Stimulated activated CD4-positive, alpha-beta T cell treated with anti-CD3 and anti-CD28 coated beads, TNF-alpha, amount 100 ng/mL, for 4 hours (primary cell): ENCODE data around the gene MEIOSIN.
"Not testable (repeated sequence)": the region's sequence is repeated elsewhere in the genome, so short reads cannot be mapped to it uniquely, and the experiment has no call there.

ENCODE experiments used
- DNase-seq, 3 experiments: peaks; one replicate each; pipeline ENCODE4 v3.0.0-alpha.2; 2020; ENCODE audit warnings: low read depth in 3 of 3

Gene MEIOSIN

GRCh38 chr19:45733160-45733810 is at the start of gene MEIOSIN:
Gene MEIOSIN (plus strand): TSS chr19:45733439. CDS start chr19:45735377, 1,938 bp downstream.
- no peak for DNase-seq

DNA sequence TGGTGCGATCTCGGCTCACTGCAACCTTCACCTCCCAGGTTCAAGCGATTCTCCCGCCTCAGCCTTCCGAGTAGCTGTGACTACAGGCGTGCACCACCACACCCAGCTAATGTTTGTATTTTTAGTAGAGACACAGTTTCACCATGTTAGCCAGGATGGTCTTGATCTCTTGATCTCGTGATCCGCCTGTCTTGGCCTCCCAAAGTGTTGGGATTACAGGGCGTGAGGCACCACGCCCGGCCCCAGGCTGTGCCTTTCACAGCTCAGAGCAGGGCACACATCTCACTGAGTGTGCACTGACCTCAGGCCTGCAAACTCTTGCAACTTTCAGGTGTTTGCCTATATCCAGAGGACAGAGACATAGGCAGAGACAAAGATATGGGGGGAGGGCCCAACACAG is 48.2 kb upstream of the MEIOSIN start:
- DNase-seq, result not testable (repeated sequence)

GRCh38 chr19:45687599-45687998 is 45.6 kb upstream of the MEIOSIN start:
- no peak for DNase-seq

DNA sequence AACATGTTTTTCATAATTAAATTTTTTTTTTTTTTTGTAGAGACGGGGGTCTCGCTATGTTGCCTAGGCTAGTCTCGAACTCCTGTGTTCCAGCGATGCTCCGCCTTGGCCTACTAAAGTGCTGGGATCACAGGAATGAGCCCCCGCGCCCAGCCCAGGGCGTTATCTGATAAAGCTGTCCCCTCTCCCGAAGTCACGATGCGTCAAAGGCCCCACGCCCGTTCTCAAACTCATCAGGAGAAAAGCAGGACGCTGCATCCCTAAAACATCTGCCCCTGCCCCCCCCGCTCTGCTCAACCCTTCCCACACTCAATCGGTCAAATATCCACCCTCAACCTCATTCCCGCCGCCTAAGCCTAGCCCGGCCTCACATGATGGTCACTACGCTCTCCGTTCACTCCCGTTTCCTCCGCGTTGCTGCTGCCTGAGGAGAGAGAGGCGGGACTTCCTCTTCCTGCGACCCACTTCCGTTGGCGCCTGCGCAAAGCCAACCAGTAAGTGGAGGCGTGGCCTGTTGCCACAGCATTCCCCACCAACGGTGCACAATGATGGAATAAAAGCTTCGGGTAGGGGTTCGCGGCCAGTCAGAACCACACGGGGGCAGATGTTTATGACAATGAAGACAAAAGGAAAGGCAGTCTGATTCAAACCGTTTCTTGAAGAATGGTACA is 41.6 kb upstream of the MEIOSIN start, which contains the start of gene SNRPD2:
Gene SNRPD2 (minus strand): TSS at position 438 of the 671 bp plus-strand sequence. CDS start 65 bp downstream, at position 373.
- DNase-seq, result peak; percentile 77 to 87 (median 86)

DNA sequence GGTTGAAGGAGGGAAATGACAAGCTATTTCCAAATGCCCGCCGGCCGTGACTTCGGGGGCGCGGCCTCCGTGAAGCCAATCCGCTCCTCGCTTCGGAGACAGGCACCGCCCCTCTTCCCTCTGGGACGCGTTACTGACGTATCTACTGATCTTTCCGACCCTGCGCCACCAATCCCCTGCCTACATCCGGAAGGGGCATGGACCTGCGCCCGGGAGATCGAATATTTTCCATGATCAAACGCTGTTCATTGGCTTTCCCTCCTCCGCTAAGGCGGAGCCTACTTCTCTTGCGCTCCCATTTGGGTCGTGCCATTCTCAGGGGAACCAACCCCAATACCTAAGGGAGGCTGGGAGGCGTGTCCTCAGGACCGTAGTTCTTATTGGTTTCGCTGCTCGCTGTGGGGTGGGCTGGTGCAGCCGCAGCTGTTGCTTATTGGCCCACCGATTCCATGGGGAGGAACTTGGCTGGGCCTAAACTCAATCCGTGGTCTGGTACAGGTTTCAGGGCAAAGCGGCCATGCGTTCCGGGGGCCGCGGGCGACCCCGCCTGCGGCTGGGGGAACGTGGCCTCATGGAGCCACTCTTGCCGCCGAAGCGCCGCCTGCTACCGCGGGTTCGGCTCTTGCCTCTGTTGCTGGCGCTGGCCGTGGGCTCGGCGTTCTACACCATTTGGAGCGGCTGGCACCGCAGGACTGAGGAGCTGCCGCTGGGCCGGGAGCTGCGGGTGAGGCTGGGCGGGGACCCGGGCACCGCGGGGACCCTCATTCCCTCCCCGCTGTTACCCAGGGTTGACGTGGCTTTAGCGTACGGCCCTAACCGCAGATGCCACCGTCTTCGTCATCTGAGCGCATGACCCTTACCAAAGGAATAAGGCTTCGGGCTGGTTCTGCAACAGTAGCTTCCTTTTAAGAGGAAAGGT is 40.8 kb upstream of the MEIOSIN start, which contains the start of gene QPCTL:
Gene QPCTL (plus strand): TSS at position 480 of the 919 bp plus-strand sequence. CDS start 38 bp downstream, at position 518.
- DNase-seq, result peak; percentile 83 to 93 (median 93)

DNA sequence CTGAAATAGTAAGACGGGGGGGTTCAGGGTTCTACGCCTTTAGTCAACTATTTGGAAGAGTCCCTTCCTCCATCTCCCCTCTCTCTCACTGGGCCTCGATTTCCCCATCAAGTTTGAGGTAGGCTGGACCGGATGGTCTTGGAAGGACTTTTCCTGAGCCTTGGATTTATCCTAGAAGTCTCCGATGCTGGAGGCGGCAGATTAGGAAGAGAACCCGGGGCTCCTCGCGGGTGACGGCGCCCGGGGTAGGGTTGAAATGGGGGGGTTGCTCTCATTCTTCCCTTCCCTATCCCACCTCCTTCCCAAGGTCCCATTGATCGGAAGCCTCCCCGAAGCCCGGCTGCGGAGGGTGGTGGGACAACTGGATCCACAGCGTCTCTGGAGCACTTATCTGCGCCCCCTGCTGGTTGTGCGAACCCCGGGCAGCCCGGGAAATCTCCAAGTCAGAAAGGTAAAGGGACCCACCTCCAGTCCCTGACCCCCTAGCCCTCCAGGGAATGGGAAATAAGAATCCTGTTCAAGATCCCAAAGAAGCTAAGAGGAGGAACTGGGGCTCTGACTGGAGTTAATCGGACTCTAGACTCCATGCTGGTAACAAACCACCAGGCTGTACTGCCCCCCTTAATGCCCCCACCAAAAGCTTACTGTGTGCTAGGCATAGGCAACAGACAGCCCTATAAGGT is 40.0 kb upstream of the MEIOSIN start:
- peak; percentile 59 to 66 (median 63) for DNase-seq

GRCh38 chr19:45701676-45702075 is 31.6 kb upstream of the MEIOSIN start:
- no peak for DNase-seq

DNA sequence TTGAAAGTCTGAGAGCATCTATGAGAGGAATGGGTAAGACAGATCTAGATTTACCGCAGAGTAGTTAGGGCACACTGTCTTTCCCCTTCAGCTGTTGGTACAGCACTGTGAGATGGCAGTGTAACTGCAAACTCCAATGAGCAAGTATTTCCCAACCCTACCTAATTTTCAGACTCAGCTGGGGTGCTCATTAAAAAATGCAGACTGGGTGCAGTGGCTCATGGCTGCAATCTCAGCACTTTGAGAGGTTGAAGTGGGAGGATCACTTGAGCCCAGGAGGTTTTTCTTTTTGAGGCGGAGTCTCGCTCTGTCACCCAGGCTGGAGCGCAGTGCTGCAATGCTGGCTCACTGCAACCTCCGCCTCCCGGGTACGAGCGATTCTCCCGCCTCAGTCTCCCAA is 28.1 kb upstream of the MEIOSIN start:
- DNase-seq, result no peak

DNA sequence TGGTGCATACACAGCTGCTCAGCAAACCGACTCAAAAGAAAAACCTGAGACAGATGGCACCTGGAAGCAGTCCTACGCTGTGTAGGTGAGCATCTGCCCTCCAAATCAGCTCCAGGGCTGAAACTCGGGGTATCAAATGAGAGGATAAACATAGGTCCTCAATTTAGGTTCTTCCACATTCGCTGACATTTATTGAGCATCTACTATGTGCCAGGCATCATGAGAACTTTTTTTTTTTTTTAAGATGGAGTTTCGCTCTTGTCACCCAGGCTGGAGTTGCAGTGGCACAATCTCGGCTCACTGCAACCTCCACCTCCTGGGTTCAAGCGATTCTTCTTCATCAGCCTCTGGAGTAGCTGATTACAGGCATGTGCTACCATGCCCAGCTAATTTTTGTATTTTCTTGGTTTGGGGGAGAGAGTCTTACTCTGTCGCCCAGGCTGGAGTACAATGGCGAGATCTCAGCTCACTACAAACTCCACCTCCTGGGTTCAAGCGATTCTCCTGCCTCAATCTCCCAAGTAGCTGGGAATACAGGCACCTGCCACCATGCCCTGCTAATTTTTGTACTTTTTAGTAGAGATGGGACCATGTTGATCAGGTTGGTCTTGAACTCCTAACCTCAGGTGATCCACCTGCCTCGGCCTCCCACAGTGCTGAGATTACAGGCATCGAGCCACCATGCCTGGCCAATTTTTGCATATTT is 27.4 kb upstream of the MEIOSIN start:
- DNase-seq, result no peak

DNA sequence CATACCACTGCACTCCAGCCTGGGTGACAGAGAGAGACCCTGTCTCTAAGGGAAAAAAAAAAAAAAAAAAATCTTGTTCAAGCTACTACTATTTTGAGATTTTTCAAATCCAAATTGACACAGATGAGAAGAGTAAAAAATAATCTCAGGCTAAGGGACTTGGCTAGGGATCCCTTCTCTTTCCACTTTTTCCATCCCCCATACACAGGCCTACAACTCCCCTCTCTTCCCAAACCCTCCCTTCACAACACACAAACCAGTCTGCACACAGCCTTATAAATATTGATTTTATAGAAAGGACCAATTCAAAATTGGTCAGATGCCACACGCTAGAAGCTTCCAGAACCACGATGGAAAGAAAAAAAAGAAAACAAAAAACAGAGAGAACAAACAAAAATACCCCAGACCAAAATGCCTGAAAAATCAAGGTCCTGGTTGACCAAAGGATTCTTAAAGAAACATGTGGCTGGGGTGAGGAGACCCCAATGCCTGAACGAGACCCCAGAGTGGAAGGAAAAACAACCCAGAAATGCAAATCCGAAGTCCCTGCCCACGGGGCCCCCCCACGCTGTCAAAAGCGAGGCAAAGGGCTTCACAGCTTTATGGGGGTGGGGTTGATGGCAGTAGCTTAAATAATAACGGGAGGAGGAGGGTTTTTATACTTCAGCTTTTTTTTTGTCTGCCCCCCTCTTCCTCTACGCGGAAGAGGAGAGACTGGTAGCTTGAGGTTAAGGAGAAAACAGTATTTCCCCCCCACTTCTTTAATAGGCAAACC is 22.7 kb upstream of the MEIOSIN start:
- no peak for DNase-seq

DNA sequence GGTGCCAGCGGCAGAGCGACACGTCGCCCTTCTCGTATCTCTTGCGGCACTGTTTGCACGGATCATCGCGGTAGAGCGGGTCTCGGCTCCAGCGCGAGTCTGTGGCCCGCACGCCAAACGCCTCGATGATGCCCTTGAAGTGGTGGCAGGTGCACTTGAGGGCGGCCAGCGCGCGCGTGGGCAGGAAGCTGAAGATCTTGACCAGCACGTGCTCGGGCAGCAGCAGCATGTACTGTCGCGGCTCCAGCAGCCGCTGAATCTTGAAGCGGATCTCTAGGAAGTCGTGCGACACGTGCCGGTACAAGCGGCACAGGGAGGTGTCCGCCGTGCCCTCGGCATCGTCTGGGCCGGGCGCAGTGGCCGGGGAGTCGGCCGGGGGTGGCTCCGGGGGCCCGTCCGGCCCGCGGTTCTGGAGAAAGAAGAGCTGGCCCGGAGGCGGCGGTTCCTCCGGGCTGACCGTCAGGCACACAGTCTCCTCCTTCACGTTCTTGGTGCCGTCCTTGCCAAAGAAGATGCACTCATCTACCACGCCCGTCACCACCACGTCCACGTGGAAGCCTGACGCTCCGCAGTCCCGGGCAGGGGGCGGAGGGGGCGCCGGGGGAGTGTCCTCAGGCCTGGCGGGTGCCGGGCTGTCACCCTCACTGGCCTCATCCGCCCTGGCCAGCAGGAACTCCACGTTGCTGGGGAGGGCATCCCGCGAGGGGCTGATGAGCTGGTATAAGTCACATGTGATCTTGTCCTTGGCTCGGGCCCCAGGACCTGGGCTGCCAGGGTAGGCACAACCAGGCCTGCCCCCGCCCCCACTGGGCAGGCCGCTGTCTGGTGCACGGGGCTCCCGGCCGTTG is 21.2 kb upstream of the MEIOSIN start:
- DNase-seq, result no peak

GRCh38 chr19:45712699-45713067 is 20.6 kb upstream of the MEIOSIN start:
- DNase-seq, result no peak

- no peak for DNase-seq
Measured at GRCh38 chr19:45713141-45713540, 20.1 kb upstream of the MEIOSIN start.

DNA sequence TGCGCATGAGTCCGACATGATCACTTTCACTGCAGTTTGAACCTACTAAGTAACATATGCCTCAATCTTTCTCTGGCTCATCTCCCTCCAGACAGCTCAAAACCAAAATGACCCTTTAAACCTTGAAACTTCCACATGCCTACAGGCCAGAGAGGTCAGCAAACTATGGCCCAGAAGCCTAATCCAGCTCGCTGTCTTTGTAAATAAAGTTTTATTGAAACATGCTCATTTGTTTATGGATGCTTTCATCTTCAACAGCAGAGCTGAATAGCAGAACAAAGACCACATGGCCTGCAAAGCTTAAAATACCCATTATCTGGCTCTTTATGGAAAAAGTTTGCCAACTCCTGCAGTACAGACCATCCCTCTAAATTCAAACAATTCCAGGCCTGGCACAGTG is 18.1 kb upstream of the MEIOSIN start:
- no peak for DNase-seq

GRCh38 chr19:45716359-45717130 is 16.7 kb upstream of the MEIOSIN start:
- no peak for DNase-seq

DNA sequence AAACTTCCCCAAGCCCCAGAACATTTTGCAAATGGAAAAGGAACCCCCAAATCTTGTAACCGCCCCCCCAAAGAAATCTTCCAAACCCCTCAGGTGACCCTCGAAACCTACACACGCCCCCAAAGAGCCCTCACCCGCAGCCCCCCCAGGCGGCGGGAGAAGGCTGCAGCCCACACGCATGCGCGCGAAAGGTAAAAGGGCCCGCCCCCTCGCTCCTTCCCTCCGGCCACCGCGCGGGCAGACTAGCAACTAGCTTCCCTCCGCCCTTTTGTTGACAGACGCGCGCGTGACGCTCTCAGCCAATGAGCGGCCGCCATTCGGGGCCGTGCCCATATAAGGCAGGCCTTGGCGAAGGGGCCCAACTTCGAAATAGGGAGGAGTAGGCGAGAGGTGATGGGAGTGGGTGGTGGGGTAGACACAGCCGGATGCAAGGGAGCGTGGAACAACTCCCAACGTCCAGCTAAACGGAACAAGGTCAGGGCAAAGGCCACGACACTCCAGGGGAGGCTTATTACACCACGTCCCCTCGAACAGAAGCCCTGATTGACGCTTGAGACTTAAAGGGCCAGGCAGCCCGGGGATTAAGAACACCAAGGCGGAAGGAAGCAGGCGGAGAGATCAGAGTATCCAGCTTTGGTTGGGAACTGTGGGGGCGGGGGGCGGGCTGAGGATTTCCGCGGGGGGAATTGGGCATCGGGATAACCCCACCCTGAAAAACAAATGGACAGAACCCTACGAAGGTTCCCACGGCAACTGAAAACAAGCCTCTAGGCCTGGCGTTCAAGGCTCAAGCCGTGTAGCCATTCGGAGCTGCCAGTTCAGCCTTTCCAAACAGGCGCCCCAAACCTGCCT is 15.9 kb upstream of the MEIOSIN start:
- DNase-seq, result peak; percentile 91 to 96 (median 95)

- DNase-seq, result no peak
Measured at GRCh38 chr19:45717983-45718650, 15.1 kb upstream of the MEIOSIN start.
